MM.1S (cell line): ENCODE measurements around the gene QSOX1.

Source experiments
- EZH2 ChIP-seq: fragments of 300-600 bp; sonication (generic); optimal IDR thresholded peaks from 2 replicates; pipeline ENCODE3; 2017; ENCODE audit warnings: low read depth, mild to moderate bottlenecking, antibody characterized with exemption, low read length, mixed read lengths
- TF ChIP-seq, protein P1 (sequence below): fragments of 300-600 bp; sonication (generic); IDR thresholded peaks from 2 replicates; pipeline ENCODE4 v1.5.1; 2016; ENCODE audit warnings: antibody characterized with exemption, low read length, mixed read lengths

- TF ChIP-seq, protein P1, sequence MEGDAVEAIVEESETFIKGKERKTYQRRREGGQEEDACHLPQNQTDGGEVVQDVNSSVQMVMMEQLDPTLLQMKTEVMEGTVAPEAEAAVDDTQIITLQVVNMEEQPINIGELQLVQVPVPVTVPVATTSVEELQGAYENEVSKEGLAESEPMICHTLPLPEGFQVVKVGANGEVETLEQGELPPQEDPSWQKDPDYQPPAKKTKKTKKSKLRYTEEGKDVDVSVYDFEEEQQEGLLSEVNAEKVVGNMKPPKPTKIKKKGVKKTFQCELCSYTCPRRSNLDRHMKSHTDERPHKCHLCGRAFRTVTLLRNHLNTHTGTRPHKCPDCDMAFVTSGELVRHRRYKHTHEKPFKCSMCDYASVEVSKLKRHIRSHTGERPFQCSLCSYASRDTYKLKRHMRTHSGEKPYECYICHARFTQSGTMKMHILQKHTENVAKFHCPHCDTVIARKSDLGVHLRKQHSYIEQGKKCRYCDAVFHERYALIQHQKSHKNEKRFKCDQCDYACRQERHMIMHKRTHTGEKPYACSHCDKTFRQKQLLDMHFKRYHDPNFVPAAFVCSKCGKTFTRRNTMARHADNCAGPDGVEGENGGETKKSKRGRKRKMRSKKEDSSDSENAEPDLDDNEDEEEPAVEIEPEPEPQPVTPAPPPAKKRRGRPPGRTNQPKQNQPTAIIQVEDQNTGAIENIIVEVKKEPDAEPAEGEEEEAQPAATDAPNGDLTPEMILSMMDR = no peak
- no peak for TF ChIP-seq EZH2
Observed at GRCh38 chr1:180184041-180184440, 29.4 kb downstream of the QSOX1 start.
